Measurements from ENCODE around the gene IL34. TPM values are rescaled to one million over a fixed set of nuclear protein-coding genes. Genes with fewer than 3 reads are reported as not detected.

The IL34 gene
- total RNA-seq, 2 experiments from 2014 or later = not detected

DNA sequence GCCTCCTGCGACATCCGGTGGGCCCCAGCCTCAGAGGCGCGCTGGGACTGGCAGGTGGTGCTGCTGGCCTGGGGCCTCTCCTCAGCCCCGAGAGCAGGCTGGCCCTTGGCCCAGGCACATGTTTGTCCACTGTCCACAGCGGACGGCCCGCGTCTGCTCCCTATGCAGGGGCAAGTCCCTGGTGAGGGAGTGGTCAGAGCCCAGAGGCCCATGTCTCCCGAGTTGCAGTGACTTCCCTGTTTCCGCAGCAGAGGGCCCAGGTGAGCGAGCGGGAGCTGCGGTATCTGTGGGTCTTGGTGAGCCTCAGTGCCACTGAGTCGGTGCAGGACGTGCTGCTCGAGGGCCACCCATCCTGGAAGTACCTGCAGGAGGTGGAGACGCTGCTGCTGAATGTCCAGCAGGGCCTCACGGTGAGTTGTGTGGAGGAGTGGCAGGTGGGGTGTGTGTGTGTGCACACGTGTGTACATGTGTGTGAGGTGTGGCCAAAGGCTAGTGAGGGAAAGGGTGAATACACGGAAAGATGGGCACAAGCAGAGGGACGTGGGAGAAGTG is 10.4 kb downstream of the IL34 start:
- ChIA-PET CTCF (ENCODE audit: unreplicated experiment) (no interaction called here), POLR2A (no interaction called here)
- peaks cover 4% of the 10 kb centered on the region for H3K4me1 ChIP-seq (ENCODE audit: insufficient read depth, low read length, poor library complexity, severe bottlenecking)
- no peaks in the 10 kb centered on the region for H4K20me1 ChIP-seq (ENCODE audit: insufficient read depth, low read length)
- intact Hi-C loops (cut with micrococcal nuclease; ENCODE audit: unreplicated experiment) = no loop called here
- H3K9me2 ChIP-seq (ENCODE audit: insufficient read depth, low read length) = no peaks in the 10 kb centered on the region
- DNase-seq (ENCODE audit: low spot score) = no peak
- H3K79me2 ChIP-seq (ENCODE audit: insufficient read depth, low read depth, low read length) = no peaks in the 10 kb centered on the region
- no peaks in the 10 kb centered on the region for H3K36me3 ChIP-seq (ENCODE audit: insufficient read depth, low read length)
- H3K4me3 ChIP-seq (ENCODE audit: low read depth, low read length, poor library complexity, severe bottlenecking) = no peak overlapping the region
- no peaks in the 10 kb centered on the region for H3K9me3 ChIP-seq (ENCODE audit: low read length)
- H2AFZ ChIP-seq (ENCODE audit: low read length) = no peak overlapping the region
- TF ChIP-seq EZH2phosphoT487 (IDR thresholded peaks at IDR 0.05; ENCODE audit: borderline replicate concordance, low read depth, low read length) = no peak
- TF ChIP-seq, protein P1, sequence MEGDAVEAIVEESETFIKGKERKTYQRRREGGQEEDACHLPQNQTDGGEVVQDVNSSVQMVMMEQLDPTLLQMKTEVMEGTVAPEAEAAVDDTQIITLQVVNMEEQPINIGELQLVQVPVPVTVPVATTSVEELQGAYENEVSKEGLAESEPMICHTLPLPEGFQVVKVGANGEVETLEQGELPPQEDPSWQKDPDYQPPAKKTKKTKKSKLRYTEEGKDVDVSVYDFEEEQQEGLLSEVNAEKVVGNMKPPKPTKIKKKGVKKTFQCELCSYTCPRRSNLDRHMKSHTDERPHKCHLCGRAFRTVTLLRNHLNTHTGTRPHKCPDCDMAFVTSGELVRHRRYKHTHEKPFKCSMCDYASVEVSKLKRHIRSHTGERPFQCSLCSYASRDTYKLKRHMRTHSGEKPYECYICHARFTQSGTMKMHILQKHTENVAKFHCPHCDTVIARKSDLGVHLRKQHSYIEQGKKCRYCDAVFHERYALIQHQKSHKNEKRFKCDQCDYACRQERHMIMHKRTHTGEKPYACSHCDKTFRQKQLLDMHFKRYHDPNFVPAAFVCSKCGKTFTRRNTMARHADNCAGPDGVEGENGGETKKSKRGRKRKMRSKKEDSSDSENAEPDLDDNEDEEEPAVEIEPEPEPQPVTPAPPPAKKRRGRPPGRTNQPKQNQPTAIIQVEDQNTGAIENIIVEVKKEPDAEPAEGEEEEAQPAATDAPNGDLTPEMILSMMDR (conservative IDR thresholded peaks at IDR 0.05; ENCODE audit: low read length) = no peak
- H3K4me2 ChIP-seq (ENCODE audit: low read length) = no peak overlapping the region
- BruUV-seq (replicated peaks) = no TSS peak
- H3K27ac ChIP-seq (ENCODE audit: low read depth, low read length, poor library complexity, severe bottlenecking) = no peak overlapping the region

DNA sequence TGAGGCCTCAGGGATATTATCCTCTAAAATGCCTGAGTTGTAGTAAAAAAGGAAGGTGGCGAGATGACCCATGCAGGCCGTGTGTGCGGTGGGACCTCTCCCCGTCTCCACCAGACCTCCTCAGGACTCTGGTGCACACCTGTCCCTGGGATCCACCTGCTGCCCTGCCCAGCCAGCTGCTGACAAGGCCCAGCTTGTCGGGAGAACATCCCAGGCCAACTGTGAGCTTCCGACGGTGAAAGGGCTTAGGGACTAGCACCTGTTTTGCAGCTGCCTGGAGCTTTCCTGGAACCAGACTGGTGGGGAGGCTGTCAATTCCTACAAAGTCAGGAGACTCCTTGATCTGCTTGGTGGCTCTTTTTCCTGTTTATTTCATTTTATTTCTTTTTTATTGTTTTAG is 11.6 kb downstream of the IL34 start:
- TF ChIP-seq, protein P1 (conservative IDR thresholded peaks at IDR 0.05; ENCODE audit: low read length) = no peak
- no peak for TF ChIP-seq EZH2phosphoT487 (IDR thresholded peaks at IDR 0.05; ENCODE audit: borderline replicate concordance, low read depth, low read length)
- intact Hi-C loops (cut with micrococcal nuclease; ENCODE audit: unreplicated experiment) = no loop called here

DNA sequence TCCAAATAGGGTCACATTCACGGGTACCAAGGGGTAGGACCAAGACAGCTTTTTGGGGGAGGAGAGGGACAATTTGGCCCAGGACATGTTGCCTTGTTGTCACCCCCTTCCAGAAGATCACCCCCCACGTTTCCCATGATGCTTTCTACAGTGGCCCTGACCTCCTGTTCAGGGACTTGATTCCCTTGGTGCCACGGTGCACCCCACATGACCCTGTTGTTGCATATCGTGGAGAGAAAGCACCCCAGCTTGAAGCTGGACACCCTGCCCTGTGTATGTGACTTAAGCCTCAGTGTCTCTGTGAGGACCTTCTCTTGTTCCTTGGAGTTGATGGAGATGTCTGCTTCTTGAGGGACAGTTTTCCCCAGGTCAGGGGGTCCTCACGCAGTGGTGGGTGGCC is 12.6 kb downstream of the IL34 start:
- no peak for TF ChIP-seq EZH2phosphoT487 (IDR thresholded peaks at IDR 0.05; ENCODE audit: borderline replicate concordance, low read depth, low read length)
- TF ChIP-seq, protein P1 (conservative IDR thresholded peaks at IDR 0.05; ENCODE audit: low read length) = no peak
- peaks cover 2% of the 10 kb centered on the region for H3K4me1 ChIP-seq (ENCODE audit: insufficient read depth, low read length, poor library complexity, severe bottlenecking)
- no peak overlapping the region for H3K27ac ChIP-seq (ENCODE audit: low read depth, low read length, poor library complexity, severe bottlenecking)
- H3K4me3 ChIP-seq (ENCODE audit: low read depth, low read length, poor library complexity, severe bottlenecking) = no peak overlapping the region
- CTCF ChIA-PET (ENCODE audit: unreplicated experiment) = no interaction called here
- no peaks in the 10 kb centered on the region for H3K79me2 ChIP-seq (ENCODE audit: insufficient read depth, low read depth, low read length)
- H4K20me1 ChIP-seq (ENCODE audit: insufficient read depth, low read length) = no peaks in the 10 kb centered on the region
- intact Hi-C loops (cut with micrococcal nuclease; ENCODE audit: unreplicated experiment) = no loop called here
- BruUV-seq (replicated peaks) = no TSS peak
- POLR2A ChIA-PET = no interaction called here
- DNase-seq (ENCODE audit: low spot score) = no peak
- no peak overlapping the region for H3K4me2 ChIP-seq (ENCODE audit: low read length)
- H3K9me3 ChIP-seq (ENCODE audit: low read length) = no peaks in the 10 kb centered on the region
- H3K9me2 ChIP-seq (ENCODE audit: insufficient read depth, low read length) = no peaks in the 10 kb centered on the region
- no peaks in the 10 kb centered on the region for H3K36me3 ChIP-seq (ENCODE audit: insufficient read depth, low read length)
- H2AFZ ChIP-seq (ENCODE audit: low read length) = no peak overlapping the region

More for the DNA sequence above, 11.6 kb downstream of the IL34 start:
- Histone ChIP-seq H3K79me2 (ENCODE audit: insufficient read depth, low read depth, low read length) (no peaks in the 10 kb centered on the region), H3K27ac (ENCODE audit: low read depth, low read length, poor library complexity, severe bottlenecking) (no peak overlapping the region), H2AFZ (ENCODE audit: low read length) (no peak overlapping the region), H3K9me2 (ENCODE audit: insufficient read depth, low read length) (no peaks in the 10 kb centered on the region), H3K9me3 (ENCODE audit: low read length) (no peaks in the 10 kb centered on the region), H4K20me1 (ENCODE audit: insufficient read depth, low read length) (no peaks in the 10 kb centered on the region), H3K4me1 (ENCODE audit: insufficient read depth, low read length, poor library complexity, severe bottlenecking) (peaks cover 4% of the 10 kb centered on the region), H3K4me3 (ENCODE audit: low read depth, low read length, poor library complexity, severe bottlenecking) (no peak overlapping the region), H3K36me3 (ENCODE audit: insufficient read depth, low read length) (no peaks in the 10 kb centered on the region), H3K4me2 (ENCODE audit: low read length) (no peak overlapping the region)
- BruUV-seq (replicated peaks) = no TSS peak
- no peak for DNase-seq (ENCODE audit: low spot score)
- ChIA-PET CTCF (ENCODE audit: unreplicated experiment) (no interaction called here), POLR2A (no interaction called here)

Measured in OCI-LY7 (cell line).